Muscle layer of duodenum (tissue), 2 donors: ENCODE results near the gene POLE2.
"Not testable (repeated sequence)": the region's sequence is repeated elsewhere in the genome, so short reads cannot be mapped to it uniquely, and the experiment has no call there.

Source experiments
- H3K27ac ChIP-seq: one replicate; pipeline ENCODE4 v1.7.0; 2013; ENCODE audit warnings: mild to moderate bottlenecking, low read length
- H3K27me3 ChIP-seq: one replicate; pipeline ENCODE4 v1.7.0; 2013; ENCODE audit warnings: low read depth, mild to moderate bottlenecking, control low read depth, low read length
- H3K36me3 ChIP-seq, 2 donors: one replicate each; pipeline ENCODE4 v1.7.0; 2013; ENCODE audit warnings: low read length in 2 of 2, control low read depth in 1 of 2, mild to moderate bottlenecking in 1 of 2; ENCODE audit not compliant: insufficient read depth in 2 of 2, control insufficient read depth in 1 of 2
- H3K4me1 ChIP-seq, 2 donors: one replicate each; pipeline ENCODE4 v1.7.0; 2013; ENCODE audit warnings: low read length in 2 of 2, mild to moderate bottlenecking in 2 of 2, control low read depth in 1 of 2, moderate library complexity in 1 of 2; ENCODE audit not compliant: insufficient read depth in 2 of 2, control insufficient read depth in 1 of 2
- H3K4me3 ChIP-seq, 2 donors: one replicate each; pipeline ENCODE4 v1.7.0; 2013; ENCODE audit warnings: low read length in 2 of 2, low read depth in 1 of 2, mild to moderate bottlenecking in 1 of 2
- H3K9me3 ChIP-seq, 2 donors: one replicate each; pipeline ENCODE4 v1.7.0; 2013; ENCODE audit warnings: low read length in 2 of 2, control low read depth in 1 of 2, mild to moderate bottlenecking in 1 of 2; ENCODE audit not compliant: control insufficient read depth in 1 of 2
- donor health status: healthy.

Gene POLE2

GRCh38 chr14:49693735-49694124 lies 5.7 kb upstream of the POLE2 start:
- H3K9me3 ChIP-seq, H3K4me1 ChIP-seq, H3K36me3 ChIP-seq, H3K27ac ChIP-seq, H3K27me3 ChIP-seq: not testable (repeated sequence)
- peak overlapping the region; percentile 37 to 67 for H3K4me3 ChIP-seq

DNA sequence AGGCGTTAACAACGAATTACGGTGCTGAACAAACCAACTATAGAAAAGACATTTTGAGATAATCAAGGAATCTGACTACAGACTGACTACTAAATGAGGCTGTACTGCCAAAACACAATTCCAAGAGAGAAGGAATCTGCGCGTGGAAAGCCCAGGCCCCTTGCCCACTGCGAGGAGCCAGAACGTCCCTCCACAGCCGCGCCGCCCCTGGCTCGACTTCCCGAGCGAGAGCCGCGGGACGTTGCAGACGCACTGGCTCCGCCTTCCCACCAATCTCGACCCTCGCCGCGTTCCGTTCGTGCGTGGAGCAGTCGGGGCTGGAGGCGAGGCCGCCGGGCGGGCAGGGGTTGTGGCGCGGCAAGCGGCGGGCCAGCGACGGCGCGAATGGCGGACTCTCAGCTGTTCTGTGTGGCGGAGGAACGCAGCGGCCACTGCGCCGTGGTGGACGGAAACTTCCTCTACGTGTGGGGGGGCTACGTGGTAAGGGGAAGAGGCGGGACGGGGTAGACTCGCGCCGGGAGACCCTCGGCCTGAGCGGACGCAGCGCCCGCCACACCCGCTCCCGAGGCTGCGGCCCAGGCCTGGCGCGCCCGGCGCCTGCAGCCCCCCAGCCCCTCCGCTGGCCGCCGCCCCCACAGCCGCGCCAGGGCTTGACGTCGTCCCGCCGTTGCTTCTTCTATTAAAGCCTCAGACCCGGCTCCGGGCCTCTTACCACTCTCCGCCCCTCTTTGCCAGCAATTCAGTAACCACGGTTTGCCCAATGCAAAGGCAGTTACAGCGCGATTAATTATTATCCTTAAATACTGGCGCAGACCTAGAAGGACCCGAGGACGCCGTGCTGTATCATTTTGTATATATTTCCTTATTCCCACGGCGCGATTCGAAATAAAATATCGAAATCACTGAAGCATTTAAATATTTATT lies 5.1 kb upstream of the POLE2 start, which contains the start of gene KLHDC1:
TSS of gene KLHDC1 (plus strand) at position 310 of the 924 bp plus-strand sequence. CDS start at position 385, 75 bp downstream.
- Histone ChIP-seq H3K27ac (peak within 1 kb of the TSS; percentile 75), H3K36me3 (peaks cover 0 to 4% of the 10 kb centered on the region in 2 donors)

DNA sequence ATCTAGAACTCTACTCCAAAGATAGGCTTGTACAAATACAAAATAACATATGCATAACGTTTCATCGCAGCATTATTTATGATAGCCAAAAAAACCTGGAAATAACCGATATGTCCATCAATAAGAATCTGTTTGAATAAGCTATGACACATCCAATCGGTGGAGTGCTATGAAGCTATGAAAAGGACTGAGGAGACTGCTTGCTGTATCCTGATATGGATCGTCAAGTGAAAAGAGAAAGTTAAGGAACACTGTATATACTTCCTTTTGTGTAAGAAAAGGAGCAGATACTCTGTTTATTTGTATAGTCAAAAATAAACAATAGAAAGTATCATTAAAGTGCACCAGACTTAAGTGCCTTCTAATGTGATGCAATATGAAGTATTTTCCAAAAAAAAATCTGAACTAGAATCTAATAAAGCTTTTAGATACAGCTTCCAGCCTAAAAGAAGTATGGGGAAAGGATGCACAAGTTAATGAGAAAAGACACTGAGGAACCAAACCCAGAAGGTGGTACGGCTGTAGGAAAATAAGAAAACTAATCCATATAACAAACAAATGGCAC lies 4.3 kb upstream of the POLE2 start:
- Histone ChIP-seq H3K4me1 (peaks cover 0 to 10% of the 10 kb centered on the region in 2 donors), H3K36me3 (peaks cover 0 to 4% of the 10 kb centered on the region in 2 donors), H3K27me3 (no peaks in the 10 kb centered on the region), H3K4me3 (peak overlapping the region; percentile 64 to 67), H3K9me3 (no peaks in the 10 kb centered on the region), H3K27ac (peak overlapping the region; percentile 75)

More for the DNA sequence above, 5.1 kb upstream of the POLE2 start, which contains the start of gene KLHDC1:
- H3K4me1 ChIP-seq, result peaks cover 0 to 10% of the 10 kb centered on the region in 2 donors
- H3K27me3 ChIP-seq, result no peaks in the 10 kb centered on the region
- H3K4me3 ChIP-seq, result peak within 1 kb of the TSS; percentile 64 to 67
- no peaks in the 10 kb centered on the region for H3K9me3 ChIP-seq

DNA sequence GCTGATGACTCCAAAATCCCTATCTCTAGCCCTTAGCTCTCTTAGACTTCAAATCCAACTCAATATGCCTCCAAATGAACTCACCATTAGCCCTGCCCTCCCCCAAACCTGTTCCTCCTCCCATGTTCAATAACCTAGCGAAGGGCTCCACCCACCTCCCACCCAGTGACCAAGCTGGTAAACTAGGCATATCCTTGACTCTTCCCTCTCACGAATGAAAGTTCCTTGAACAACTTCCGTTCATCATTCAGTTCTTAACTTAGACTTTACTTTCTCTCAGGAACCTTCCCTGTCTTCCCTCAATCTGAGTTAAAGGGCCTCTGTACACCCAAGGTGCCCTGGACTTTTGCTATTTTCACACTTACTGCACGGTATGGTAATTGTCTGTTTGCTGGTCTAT lies 3.0 kb upstream of the POLE2 start:
- Histone ChIP-seq H3K4me3 (no peak overlapping the region), H3K27me3 (no peaks in the 10 kb centered on the region), H3K36me3 (no peaks in the 10 kb centered on the region), H3K4me1 (peaks cover 0 to 10% of the 10 kb centered on the region in 2 donors), H3K9me3 (no peaks in the 10 kb centered on the region), H3K27ac (no peak overlapping the region)

DNA sequence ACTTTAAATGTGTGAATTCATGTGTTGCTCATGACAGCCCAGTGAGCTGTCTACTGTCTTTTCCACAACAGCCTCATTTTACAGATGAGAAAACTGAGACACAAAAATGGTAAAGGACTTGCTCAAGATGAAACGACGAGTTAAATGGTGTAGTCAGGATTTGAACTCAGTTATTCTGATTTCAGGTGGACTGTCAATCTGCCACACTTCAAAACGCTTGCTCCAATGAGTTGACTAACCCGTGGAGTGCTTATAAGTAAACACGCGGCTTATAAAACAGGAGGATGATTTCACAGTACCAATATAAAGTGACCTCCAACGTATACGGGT lies 652 bp upstream of the POLE2 start:
- peak overlapping the region; percentile 79 for H3K27ac ChIP-seq
- H3K9me3 ChIP-seq, result no peaks in the 10 kb centered on the region
- no peaks in the 10 kb centered on the region for H3K27me3 ChIP-seq
- H3K4me1 ChIP-seq, result peaks cover 0 to 4% of the 10 kb centered on the region in 2 donors
- peak overlapping the region; percentile 59 to 74 for H3K4me3 ChIP-seq
- no peaks in the 10 kb centered on the region for H3K36me3 ChIP-seq

- no peak overlapping the region for H3K4me3 ChIP-seq
- H3K4me1 ChIP-seq, result peaks cover 0 to 4% of the 10 kb centered on the region in 2 donors
- no peak overlapping the region for H3K27ac ChIP-seq
- no peaks in the 10 kb centered on the region for H3K9me3 ChIP-seq
- no peaks in the 10 kb centered on the region for H3K36me3 ChIP-seq
- H3K27me3 ChIP-seq, result no peaks in the 10 kb centered on the region
These were observed 1.6 kb downstream of the POLE2 start for GRCh38 chr14:49686425-49686824.

DNA sequence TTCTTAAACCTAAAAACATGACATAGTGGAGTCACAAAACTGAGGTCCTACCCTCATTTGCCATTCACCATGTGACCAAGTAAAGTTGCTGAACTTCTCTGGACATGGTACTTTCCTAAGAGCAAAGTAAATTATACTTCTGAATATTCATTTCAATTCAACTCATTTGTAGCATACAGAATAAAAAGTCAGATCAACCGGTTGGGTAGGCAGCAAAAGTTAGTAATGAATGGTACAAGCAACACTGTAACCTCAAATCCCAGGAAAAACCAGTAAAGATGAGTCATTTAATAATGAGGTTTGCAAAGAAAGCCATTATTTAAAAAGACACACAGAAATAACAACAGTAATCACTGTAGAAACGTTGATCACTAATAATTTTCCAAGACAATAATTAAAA lies 8.7 kb downstream of the POLE2 start:
- H3K4me1 ChIP-seq, result no peaks in the 10 kb centered on the region
- H3K27ac ChIP-seq, result no peak overlapping the region
- H3K9me3 ChIP-seq, result no peaks in the 10 kb centered on the region
- no peaks in the 10 kb centered on the region for H3K27me3 ChIP-seq
- H3K4me3 ChIP-seq, result no peak overlapping the region
- peaks cover 0 to 5% of the 10 kb centered on the region in 2 donors for H3K36me3 ChIP-seq

DNA sequence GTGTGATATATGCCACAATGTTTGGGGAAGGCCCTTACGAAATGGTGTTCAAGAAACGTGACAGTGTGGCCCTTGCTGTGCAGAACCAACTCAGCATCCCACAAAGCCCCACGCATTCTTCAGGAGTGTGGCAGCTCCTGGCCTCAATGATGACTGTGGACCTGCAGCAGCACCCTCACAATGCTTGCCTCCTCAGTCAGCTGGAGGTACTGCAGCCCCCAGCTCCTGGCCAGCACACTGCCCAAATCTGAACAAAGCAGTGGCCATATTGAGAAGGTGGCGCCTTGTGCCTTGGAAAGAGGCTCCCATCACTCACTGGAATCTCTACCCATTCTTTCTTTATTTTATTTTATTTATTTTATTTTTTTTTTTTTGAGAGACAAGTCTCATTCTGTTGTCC lies 10.4 kb downstream of the POLE2 start:
- H3K4me3 ChIP-seq, result no peak overlapping the region
- peaks cover 0 to 5% of the 10 kb centered on the region in 2 donors for H3K36me3 ChIP-seq
- H3K9me3 ChIP-seq, result no peaks in the 10 kb centered on the region
- no peak overlapping the region for H3K27ac ChIP-seq
- no peaks in the 10 kb centered on the region for H3K27me3 ChIP-seq
- H3K4me1 ChIP-seq, result no peaks in the 10 kb centered on the region

DNA sequence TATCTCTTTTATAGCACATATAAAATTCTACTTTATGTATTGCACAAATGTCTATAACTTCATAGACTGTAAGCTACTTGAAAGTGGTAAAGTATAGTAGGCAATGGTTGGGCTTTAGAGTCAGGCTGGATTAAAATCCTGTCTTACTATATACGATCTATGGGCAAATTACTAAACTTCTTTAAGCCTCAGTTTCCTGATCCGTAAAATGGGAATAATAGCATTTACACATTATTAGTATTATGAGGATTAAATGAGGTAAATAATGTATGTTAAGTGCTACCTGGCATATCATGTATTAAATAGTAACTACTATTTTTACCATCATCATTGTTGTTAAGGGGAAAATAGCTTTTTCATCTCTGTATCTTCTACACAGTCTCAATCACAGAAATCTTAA lies 14.4 kb downstream of the POLE2 start:
- no peaks in the 10 kb centered on the region for H3K9me3 ChIP-seq

DNA sequence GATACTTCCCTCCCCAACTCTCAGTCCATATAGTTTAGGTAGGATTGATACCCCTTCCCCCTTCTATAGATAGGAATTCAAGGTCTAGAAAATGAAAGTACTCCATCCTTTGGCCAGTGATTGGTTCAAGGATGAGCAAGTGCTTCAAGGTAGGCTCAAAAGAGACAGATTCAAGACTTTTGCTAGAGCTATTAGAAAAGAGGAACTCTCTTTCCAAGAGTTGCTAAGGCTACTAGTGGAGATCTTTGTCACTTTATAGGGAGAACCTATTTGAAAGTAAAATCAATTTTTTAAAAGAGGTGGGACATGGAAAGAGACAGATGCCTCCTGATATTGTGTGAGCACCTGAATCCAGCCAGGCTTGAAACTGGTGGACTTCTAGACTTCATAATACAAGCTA lies 17.5 kb downstream of the POLE2 start:
- H3K27ac ChIP-seq, result no peak overlapping the region
- no peaks in the 10 kb centered on the region for H3K9me3 ChIP-seq
- no peaks in the 10 kb centered on the region for H3K4me1 ChIP-seq
- no peaks in the 10 kb centered on the region for H3K36me3 ChIP-seq
- H3K27me3 ChIP-seq, result no peaks in the 10 kb centered on the region
- H3K4me3 ChIP-seq, result no peak overlapping the region

More for the DNA sequence above, 14.4 kb downstream of the POLE2 start:
- Histone ChIP-seq H3K4me1 (no peaks in the 10 kb centered on the region), H3K27me3 (no peaks in the 10 kb centered on the region), H3K4me3 (no peak overlapping the region), H3K36me3 (peaks cover 0 to 5% of the 10 kb centered on the region in 2 donors), H3K27ac (no peak overlapping the region)

- Histone ChIP-seq H3K4me1 (no peaks in the 10 kb centered on the region), H3K9me3 (no peaks in the 10 kb centered on the region), H3K27me3 (no peaks in the 10 kb centered on the region), H3K4me3 (no peak overlapping the region), H3K36me3 (no peaks in the 10 kb centered on the region), H3K27ac (no peak overlapping the region)
These were observed 28.2 kb downstream of the POLE2 start for GRCh38 chr14:49659526-49660455.
